H1 (cell line): ENCODE measurements around the gene TP53BP1. TPM values are rescaled to one million over a fixed set of nuclear protein-coding genes. Genes with fewer than 3 reads are reported as not detected.

Experiments
- CTCF ChIA-PET: fragments of 300-600 bp; sonication (Branson Sonifier 250); formaldehyde crosslinking; loops from one replicate; lab custom pipeline; 2021; ENCODE audit not compliant: partially characterized antibody; lab: Charles Lee
- POLR2A ChIA-PET: fragments of 300-600 bp; sonication (Branson Sonifier 250); formaldehyde crosslinking; loops from one replicate; lab custom pipeline; 2021; ENCODE audit warnings: inconsistent platforms; ENCODE audit not compliant: partially characterized antibody; lab: Charles Lee
- DNase-seq, 2 experiments: peaks; one replicate each; pipeline versions ENCODE4 v3.0.0 to v3.0.0-alpha.2; 2010 to 2022; ENCODE audit warnings: low spot score in 2 of 2, low read depth in 1 of 2, mixed read lengths in 1 of 2
- FAIRE-seq: peaks from 2 replicates; lab custom pipeline; 2011; peaks lifted over from hg19 to GRCh38; lab: Jason Lieb, UNC
- H2AFZ ChIP-seq: 2 replicates; pipeline ENCODE4 v1.8.1; 2012; ENCODE audit warnings: low read length, inconsistent platforms
- H2AK5ac ChIP-seq: 2 replicates; pipeline ENCODE4 v1.6.1; 2013; ENCODE audit warnings: low read depth, low read length
- H2BK120ac ChIP-seq: replicated peaks from 2 replicates; pipeline ENCODE3; 2013; ENCODE audit warnings: low read depth, low read length, inconsistent platforms
- H2BK12ac ChIP-seq: 2 replicates; pipeline ENCODE4 v1.6.1; 2013; ENCODE audit warnings: low read depth, low read length
- H2BK15ac ChIP-seq: 2 replicates; pipeline ENCODE4 v1.6.1; 2013; ENCODE audit warnings: low read length
- H2BK20ac ChIP-seq: 2 replicates; pipeline ENCODE4 v1.6.1; 2013; ENCODE audit warnings: low read length
- H2BK5ac ChIP-seq: 2 replicates; pipeline ENCODE4 v1.6.1; 2013; ENCODE audit warnings: low read depth, low read length
- H3K14ac ChIP-seq: 2 replicates; pipeline ENCODE4 v1.6.1; 2013; ENCODE audit warnings: inconsistent platforms; ENCODE audit not compliant: insufficient read length
- H3K18ac ChIP-seq: 2 replicates; pipeline ENCODE4 v1.6.1; 2013; ENCODE audit warnings: low read length; ENCODE audit errors: extremely low read depth
- H3K23ac ChIP-seq: 2 replicates; pipeline ENCODE4 v1.6.1; 2013; ENCODE audit warnings: inconsistent platforms; ENCODE audit not compliant: insufficient read length
- H3K23me2 ChIP-seq: 2 replicates; pipeline ENCODE4 v1.6.1; 2013; ENCODE audit warnings: low read depth, low read length
- H3K27ac ChIP-seq: 2 replicates; pipeline ENCODE4 v1.6.1; 2011; ENCODE audit warnings: low read depth, low read length, inconsistent platforms
- H3K27me3 ChIP-seq, 4 experiments: replicated peaks in 1 of 4; 1 replicate in 1 of 4; 2 replicates in 3 of 4; pipeline versions ENCODE4 v1.6.1 to v1.8.1; 2011 to 2013; ENCODE audit warnings: low read length in 3 of 4, mild to moderate bottlenecking in 3 of 4, inconsistent platforms in 2 of 4, mixed read lengths in 2 of 4, moderate library complexity in 1 of 4; ENCODE audit not compliant: control insufficient read depth in 3 of 4, insufficient read depth in 3 of 4; ENCODE audit errors: extremely low read depth in 1 of 4
- H3K36me3 ChIP-seq, 4 experiments: 2 replicates each; pipeline versions ENCODE4 v1.6.1 to v1.8.1; 2011 to 2013; ENCODE audit warnings: mild to moderate bottlenecking in 4 of 4, low read length in 3 of 4, moderate library complexity in 2 of 4, control low read depth in 1 of 4, inconsistent platforms in 1 of 4; ENCODE audit not compliant: insufficient read depth in 4 of 4, control insufficient read depth in 2 of 4
- H3K4ac ChIP-seq: replicated peaks from 2 replicates; pipeline ENCODE3; 2013; ENCODE audit warnings: low read length, low read depth, mixed read lengths, inconsistent platforms; ENCODE audit not compliant: insufficient read length
- H3K4me1 ChIP-seq, 4 experiments: replicated peaks in 1 of 4; 1 replicate in 1 of 4; 2 replicates in 3 of 4; pipeline versions ENCODE4 v1.6.1 to v1.8.1; 2011 to 2013; ENCODE audit warnings: low read length in 3 of 4, inconsistent platforms in 2 of 4, mixed read lengths in 1 of 4; ENCODE audit not compliant: insufficient read depth in 4 of 4, control insufficient read depth in 3 of 4
- H3K4me2 ChIP-seq, 2 experiments: 2 replicates each; pipeline versions ENCODE4 v1.6.1 to v1.8.1; 2011 to 2013; ENCODE audit warnings: low read depth in 2 of 2, low read length in 2 of 2, control low read depth in 1 of 2, inconsistent platforms in 1 of 2, mild to moderate bottlenecking in 1 of 2; ENCODE audit not compliant: insufficient read depth in 1 of 2
- H3K4me3 ChIP-seq, 4 experiments: fragments of 200-600, 300-600 bp in 1 of 4; sonication (generic), shearing (Covaris generic), sonication (Bioruptor Twin) in 1 of 4; 2 replicates each; pipeline versions ENCODE4 v1.5.1 to v1.8.1; 2011 to 2016; ENCODE audit warnings: low read length in 4 of 4, low read depth in 3 of 4, control low read depth in 2 of 4, inconsistent platforms in 2 of 4, mild to moderate bottlenecking in 2 of 4, mixed read lengths in 1 of 4, moderate library complexity in 1 of 4; ENCODE audit not compliant: insufficient read depth in 2 of 4; ENCODE audit errors: extremely low read depth in 1 of 4
- H3K56ac ChIP-seq: replicated peaks from 2 replicates; pipeline ENCODE3; 2013; ENCODE audit warnings: low read depth, mild to moderate bottlenecking, mixed read lengths, low read length, inconsistent platforms; ENCODE audit not compliant: insufficient read length
- H3K79me1 ChIP-seq: 2 replicates; pipeline ENCODE4 v1.6.1; 2013; ENCODE audit warnings: low read depth, low read length, control low read depth
- H3K79me2 ChIP-seq, 2 experiments: 2 replicates each; pipeline versions ENCODE4 v1.6.1 to v1.8.1; 2012 to 2013; ENCODE audit warnings: low read length in 2 of 2, mild to moderate bottlenecking in 2 of 2, inconsistent platforms in 1 of 2; ENCODE audit not compliant: insufficient read depth in 2 of 2, control insufficient read depth in 1 of 2
- H3K9ac ChIP-seq, 4 experiments: replicated peaks in 1 of 4; 1 replicate in 1 of 4; 2 replicates in 3 of 4; pipeline versions ENCODE4 v1.6.1 to v1.8.1; 2011 to 2013; ENCODE audit warnings: low read depth in 3 of 4, low read length in 3 of 4, control low read depth in 2 of 4, mild to moderate bottlenecking in 2 of 4, moderate library complexity in 2 of 4, inconsistent platforms in 1 of 4; ENCODE audit errors: extremely low read depth in 1 of 4
- H3K9me3 ChIP-seq, 2 experiments: 2 replicates each; pipeline versions ENCODE4 v1.6.1 to v1.8.1; 2012 to 2013; ENCODE audit warnings: mild to moderate bottlenecking in 2 of 2, moderate library complexity in 2 of 2, control low read depth in 1 of 2, inconsistent platforms in 1 of 2, low read depth in 1 of 2, low read length in 1 of 2, mixed read lengths in 1 of 2; ENCODE audit not compliant: insufficient read depth in 2 of 2
- H4K20me1 ChIP-seq, 2 experiments: replicated peaks in 1 of 2; 2 replicates each; pipeline versions ENCODE3 to v1.8.1; 2011 to 2013; ENCODE audit warnings: inconsistent platforms in 2 of 2, low read length in 2 of 2, mild to moderate bottlenecking in 1 of 2; ENCODE audit not compliant: insufficient read depth in 2 of 2, control insufficient read depth in 1 of 2
- H4K5ac ChIP-seq: 2 replicates; pipeline ENCODE4 v1.6.1; 2013; ENCODE audit warnings: low read length, low read depth, mixed read lengths, inconsistent platforms; ENCODE audit not compliant: insufficient read length
- H4K8ac ChIP-seq: 2 replicates; pipeline ENCODE4 v1.8.0; 2013; ENCODE audit warnings: mild to moderate bottlenecking, moderate library complexity, low read length, inconsistent platforms; ENCODE audit not compliant: insufficient read depth; ENCODE audit errors: extremely low read depth
- H4K91ac ChIP-seq: replicated peaks from 2 replicates; pipeline ENCODE3; 2013; ENCODE audit warnings: low read length, mixed read lengths, inconsistent platforms; ENCODE audit not compliant: insufficient read length
- ATF3 ChIP-seq: IDR thresholded peaks from 2 replicates; pipeline ENCODE4 v1.6.1; 2011; ENCODE audit warnings: low read depth, mild to moderate bottlenecking, low read length; ENCODE audit not compliant: insufficient read depth
- BACH1 ChIP-seq: IDR thresholded peaks from 2 replicates; pipeline ENCODE4 v1.6.1; 2012; ENCODE audit warnings: low read length, improper control_type of control experiment
- BRCA1 ChIP-seq: IDR thresholded peaks from 2 replicates; pipeline ENCODE4 v1.6.1; 2012; ENCODE audit warnings: low read depth, low read length, improper control_type of control experiment
- CHD1 ChIP-seq: IDR thresholded peaks from 2 replicates; pipeline ENCODE4 v1.6.1; 2012; ENCODE audit warnings: low read depth, low read length, improper control_type of control experiment
- CREB1 ChIP-seq: IDR thresholded peaks from 2 replicates; pipeline ENCODE4 v1.6.1; 2012; ENCODE audit warnings: inconsistent platforms
- FOSL1 ChIP-seq: IDR thresholded peaks from 2 replicates; pipeline ENCODE4 v1.6.1; 2011; ENCODE audit warnings: mild to moderate bottlenecking, low read depth, low read length, moderate library complexity; ENCODE audit not compliant: insufficient read depth
- HDAC6 ChIP-seq: IDR thresholded peaks from one replicate; pipeline ENCODE4 v1.7.1; 2012; ENCODE audit warnings: low read depth, mild to moderate bottlenecking, inconsistent platforms, low read length, moderate library complexity
- KDM4A ChIP-seq: IDR thresholded peaks from one replicate; pipeline ENCODE4 v1.7.1; 2012; ENCODE audit warnings: low read depth, mild to moderate bottlenecking, moderate library complexity, low read length, inconsistent platforms; ENCODE audit not compliant: severe bottlenecking
- MAFK ChIP-seq: IDR thresholded peaks from 2 replicates; pipeline ENCODE4 v1.6.1; 2012; ENCODE audit warnings: low read depth, mild to moderate bottlenecking, improper control_type of control experiment, low read length
- SP1 ChIP-seq: IDR thresholded peaks from 2 replicates; pipeline ENCODE4 v1.6.1; 2011; ENCODE audit warnings: low read depth, low read length
- TAF1 ChIP-seq: IDR thresholded peaks from 2 replicates; pipeline ENCODE4 v1.6.1; 2011; ENCODE audit warnings: mild to moderate bottlenecking, low read depth, low read length
- TAF7 ChIP-seq: optimal IDR thresholded peaks from 2 replicates; pipeline ENCODE3; 2011; ENCODE audit warnings: low read depth, mild to moderate bottlenecking, inconsistent platforms, low read length, moderate library complexity, borderline replicate concordance
- WGBS, 2 experiments: shearing (Covaris generic) in 1 of 2; methylation state at CpG; one replicate each; pipeline versions ENCODE4 v1.1.6 to v1.1.7; 2013 to 2015; ENCODE audit warnings: low lambda C conversion rate in 2 of 2, mixed read lengths in 2 of 2, inconsistent platforms in 1 of 2, low coverage in 1 of 2, missing lambda C conversion rate in 1 of 2; ENCODE audit not compliant: insufficient replicate concordance in 2 of 2, insufficient coverage in 1 of 2, insufficient read length in 1 of 2; ENCODE audit errors: extremely low coverage in 1 of 2, missing lambda C conversion rate in 1 of 2; 5-methylcytosine and 5-hydroxymethylcytosine counted together
- polyA plus RNA-seq, 7 experiments: library from polyadenylated mRNA; depleted of rRNA in 3 of 7; stranded (reverse) in 5 of 7; unstranded in 2 of 7; fragments of >200 nt in 5 of 7; fragments of 200-250 nt in 2 of 7; gene quantifications; 1 replicate in 5 of 7; 2 replicates in 1 of 7; 4 replicates in 1 of 7; pipeline versions ENCODE4 v1.2.1 to v1.2.3, GENCODE V29; 2011 to 2013; ENCODE audit warnings: missing spikeins in 2 of 7, mixed read lengths in 2 of 7
- total RNA-seq: library from RNA; stranded (reverse); fragmentation: NEBNext Ultra II Directional; extraction: Animal tissue kit (Norgen Biotek cat#: 25700); gene quantifications from 2 replicates; pipeline ENCODE4 v1.2.1, GENCODE V29; 2021
- TF ChIP-seq, protein P1 (sequence below): IDR thresholded peaks from 2 replicates; pipeline ENCODE4 v1.6.1; 2011; ENCODE audit warnings: low read length, improper control_type of control experiment

TP53BP1 gene
- total and polyA plus RNA-seq, 2 of the 8 experiments (the other 6 are each of a cell fraction or from before 2014, with no cell fraction given), result 34.1 to 63.6 TPM

GRCh38 chr15:43516185-43516584, 23.2 kb upstream of the TP53BP1 start:
- no peak for DNase-seq
- ChIA-PET POLR2A (interaction anchor here (0.9 to 3.0 kb wide), 6 partner anchors 13 to 24 kb away, joined by 3 to 8 read pairs (median 3); partner anchors contain the start of gene TP53BP1), CTCF (interaction anchor here (1.2 to 9.4 kb wide), 7 partner anchors 11 to 261 kb away, joined by 4 to 121 read pairs (median 12); partner anchors contain the start of genes ELL3 and TP53BP1)
- H3K23me2 ChIP-seq, result peaks cover 17% of the 10 kb centered on the region
- H3K4me2 ChIP-seq, result peak overlapping the region; percentile 48 to 78
- no peak overlapping the region for H3K27ac ChIP-seq
- H3K4me1 ChIP-seq, result peaks cover 11 to 30% (median 15%) of the 10 kb centered on the region in 4 experiments; a peak in 6 of 7 replicates
- H2BK120ac ChIP-seq, result no peak overlapping the region
- H3K56ac ChIP-seq, result no peak overlapping the region
- no peaks in the 10 kb centered on the region for H3K9me3 ChIP-seq
- peak overlapping the region in 1 of 4 experiments; percentile 72; a peak in 1 of 8 replicates for H3K4me3 ChIP-seq
- FAIRE-seq, result no peak
- H4K8ac ChIP-seq, result no peak overlapping the region
- no peak overlapping the region for H4K91ac ChIP-seq
- peak overlapping the region; percentile 74; the same call in 1 of the 2 replicates for H2AFZ ChIP-seq
- H3K18ac ChIP-seq, result no peak overlapping the region; the same call in 1 of the 2 replicates
- 43% methylated on average over 5 of the region's 5 CpGs; no CpG with 5 or more reads in 1 of the 2 experiments for WGBS, 2 experiments
- H4K5ac ChIP-seq, result no peak overlapping the region
- peaks cover 0 to under 1% of the 10 kb centered on the region in 2 experiments for H4K20me1 ChIP-seq
- H2BK20ac ChIP-seq, result no peak overlapping the region
- H3K79me2 ChIP-seq, result no peaks in the 10 kb centered on the region
- H2AK5ac ChIP-seq, result no peak overlapping the region
- no peak overlapping the region for H2BK5ac ChIP-seq
- H3K9ac ChIP-seq, result no peak overlapping the region; a peak in 1 of 7 replicates
- H3K27me3 ChIP-seq, result peaks cover 4 to 50% (median 35%) of the 10 kb centered on the region in 4 experiments
- no peak overlapping the region for H3K4ac ChIP-seq
- no peak overlapping the region for H2BK12ac ChIP-seq
- no peak overlapping the region for H3K23ac ChIP-seq
- H2BK15ac ChIP-seq, result no peak overlapping the region
- no peaks in the 10 kb centered on the region for H3K79me1 ChIP-seq
- H3K36me3 ChIP-seq, result no peaks in the 10 kb centered on the region
- no peak overlapping the region for H3K14ac ChIP-seq
- TF ChIP-seq BACH1 (no peak), CREB1 (no peak), MAFK (no peak), SP1 (no peak), TAF7 (no peak), HDAC6 (no peak), CHD1 (no peak), TAF1 (no peak), KDM4A (no peak), ATF3 (no peak), BRCA1 (no peak), FOSL1 (no peak)
- TF ChIP-seq, protein P1, sequence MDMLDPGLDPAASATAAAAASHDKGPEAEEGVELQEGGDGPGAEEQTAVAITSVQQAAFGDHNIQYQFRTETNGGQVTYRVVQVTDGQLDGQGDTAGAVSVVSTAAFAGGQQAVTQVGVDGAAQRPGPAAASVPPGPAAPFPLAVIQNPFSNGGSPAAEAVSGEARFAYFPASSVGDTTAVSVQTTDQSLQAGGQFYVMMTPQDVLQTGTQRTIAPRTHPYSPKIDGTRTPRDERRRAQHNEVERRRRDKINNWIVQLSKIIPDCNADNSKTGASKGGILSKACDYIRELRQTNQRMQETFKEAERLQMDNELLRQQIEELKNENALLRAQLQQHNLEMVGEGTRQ, result no peak
